NCI-H82 (cell line): ENCODE measurements around the gene NAT8L.

ENCODE experiments used
- DNase-seq: peaks from one replicate; lab custom pipeline; 2025; lab: John Stamatoyannopoulos, UW

Gene NAT8L

DNA sequence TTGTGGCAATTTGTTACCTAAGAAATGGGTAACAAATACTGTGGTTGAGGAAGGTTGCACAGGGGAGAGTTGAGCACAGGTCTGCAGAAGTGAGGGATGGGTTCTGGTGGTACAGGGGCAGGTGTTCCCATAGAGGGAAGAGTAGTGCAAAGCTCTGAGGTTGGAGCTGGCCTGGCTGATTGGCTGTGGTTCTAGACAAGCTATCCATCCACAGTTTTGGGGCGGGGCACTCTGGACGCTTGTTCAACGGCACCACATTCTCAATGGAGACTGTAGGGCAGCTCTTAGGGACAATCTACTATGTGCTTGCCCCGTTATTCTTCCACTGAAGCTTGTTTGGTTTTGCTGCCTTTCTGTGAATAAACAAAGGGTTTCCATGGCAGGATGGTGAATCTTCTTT, 35.4 kb downstream of the NAT8L start:
- no peak for DNase-seq

- DNase-seq: no peak
Measured at GRCh38 chr4:2095236-2096072, 36.3 kb downstream of the NAT8L start.

DNA sequence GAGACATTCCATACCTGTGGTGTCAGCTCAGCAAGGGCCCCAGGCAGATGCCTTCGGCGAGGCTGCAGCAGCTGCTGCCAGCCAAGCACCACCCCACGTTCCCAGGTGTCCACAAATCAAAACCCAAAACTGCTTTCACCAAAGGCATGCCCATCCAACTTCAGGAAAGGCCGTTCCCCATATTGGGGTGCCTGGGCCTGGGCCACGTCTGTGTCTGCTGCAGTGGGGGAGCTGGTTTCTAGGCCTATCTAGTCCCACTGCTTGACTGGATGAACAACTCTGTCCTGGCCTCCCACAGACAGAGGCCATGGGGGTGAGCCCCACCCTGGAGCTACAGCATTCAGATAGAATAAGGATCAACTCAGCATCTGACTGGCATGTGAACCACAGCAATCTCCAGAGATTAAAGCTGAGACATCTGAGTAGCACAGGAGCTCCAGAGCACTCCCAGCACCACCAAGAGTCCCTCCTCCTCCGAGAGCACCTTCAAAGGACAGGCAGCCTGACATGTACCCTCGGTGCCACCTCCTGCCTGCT, 37.0 kb downstream of the NAT8L start:
- DNase-seq: no peak

- no peak for DNase-seq
Measured at GRCh38 chr4:2101346-2102044, 42.4 kb downstream of the NAT8L start.

DNA sequence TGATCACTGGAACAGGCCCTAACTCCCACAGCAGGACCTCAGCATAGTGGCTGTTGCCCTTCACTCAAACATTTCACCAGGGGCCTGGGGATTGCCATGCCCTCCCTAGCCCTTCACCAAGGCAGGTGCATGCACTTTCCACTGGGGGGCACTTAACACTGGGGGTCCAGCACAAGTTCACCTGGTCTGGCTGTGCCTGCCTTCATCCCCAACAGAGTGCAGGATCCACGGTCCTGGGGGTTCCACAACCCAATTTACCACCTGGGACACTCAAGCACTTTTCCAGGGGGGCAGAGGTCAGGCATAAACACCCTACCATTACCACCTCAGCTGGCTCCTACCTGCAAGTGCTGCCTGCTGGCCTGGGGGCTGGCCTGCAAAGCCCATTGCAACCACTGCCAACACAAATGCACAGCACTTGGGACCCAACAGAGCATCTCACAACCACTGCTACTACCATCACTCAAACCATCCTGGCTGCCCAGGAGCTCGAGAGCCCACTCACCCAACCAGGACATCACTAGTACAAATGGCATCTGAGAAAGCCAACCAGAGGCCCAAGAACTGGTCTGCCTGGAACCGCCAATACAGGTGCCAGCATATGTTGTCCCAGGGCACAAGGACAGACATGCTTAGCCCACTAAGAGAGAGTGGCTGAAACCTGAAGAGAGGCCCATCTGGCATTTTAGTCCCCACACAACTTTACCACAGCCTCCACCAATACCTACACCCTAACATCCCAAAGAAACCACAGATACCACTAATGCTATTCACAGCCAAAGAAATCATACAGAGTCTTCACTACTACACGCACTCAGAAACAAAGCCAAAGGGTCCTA, 43.1 kb downstream of the NAT8L start:
- DNase-seq: no peak

- DNase-seq: no peak
Measured at GRCh38 chr4:2103127-2103842, 44.2 kb downstream of the NAT8L start.

DNA sequence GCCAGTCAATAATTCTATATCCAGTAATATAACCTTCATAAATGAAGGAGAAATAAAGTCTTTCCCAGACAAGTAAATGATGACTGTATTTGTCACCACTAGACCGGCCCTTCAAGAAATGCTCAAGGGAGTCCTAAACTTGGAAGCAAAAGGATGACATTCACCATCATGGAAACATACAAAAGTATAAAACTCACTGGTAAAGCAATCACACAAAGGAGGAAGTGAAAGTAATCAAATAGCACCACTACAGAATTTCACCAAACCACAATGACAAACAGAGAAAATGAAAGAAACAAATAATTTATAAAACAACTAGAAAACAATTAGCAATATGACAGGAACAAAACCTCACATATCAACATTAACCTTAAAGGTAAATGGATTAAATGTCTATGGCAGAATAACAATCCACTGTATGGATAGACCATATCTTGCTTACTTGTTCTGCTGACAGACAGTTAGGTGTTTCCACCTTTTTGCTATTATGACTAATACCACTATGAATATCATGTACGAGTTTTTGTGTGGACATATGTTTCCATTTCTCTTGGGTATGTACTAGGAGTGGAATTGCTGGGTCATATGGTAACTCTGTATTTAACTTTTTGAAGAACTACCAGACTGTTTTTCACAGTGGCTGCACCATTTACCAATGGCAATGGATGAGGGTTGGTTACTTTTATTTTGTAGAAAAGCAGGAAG, 44.9 kb downstream of the NAT8L start:
- no peak for DNase-seq

DNA sequence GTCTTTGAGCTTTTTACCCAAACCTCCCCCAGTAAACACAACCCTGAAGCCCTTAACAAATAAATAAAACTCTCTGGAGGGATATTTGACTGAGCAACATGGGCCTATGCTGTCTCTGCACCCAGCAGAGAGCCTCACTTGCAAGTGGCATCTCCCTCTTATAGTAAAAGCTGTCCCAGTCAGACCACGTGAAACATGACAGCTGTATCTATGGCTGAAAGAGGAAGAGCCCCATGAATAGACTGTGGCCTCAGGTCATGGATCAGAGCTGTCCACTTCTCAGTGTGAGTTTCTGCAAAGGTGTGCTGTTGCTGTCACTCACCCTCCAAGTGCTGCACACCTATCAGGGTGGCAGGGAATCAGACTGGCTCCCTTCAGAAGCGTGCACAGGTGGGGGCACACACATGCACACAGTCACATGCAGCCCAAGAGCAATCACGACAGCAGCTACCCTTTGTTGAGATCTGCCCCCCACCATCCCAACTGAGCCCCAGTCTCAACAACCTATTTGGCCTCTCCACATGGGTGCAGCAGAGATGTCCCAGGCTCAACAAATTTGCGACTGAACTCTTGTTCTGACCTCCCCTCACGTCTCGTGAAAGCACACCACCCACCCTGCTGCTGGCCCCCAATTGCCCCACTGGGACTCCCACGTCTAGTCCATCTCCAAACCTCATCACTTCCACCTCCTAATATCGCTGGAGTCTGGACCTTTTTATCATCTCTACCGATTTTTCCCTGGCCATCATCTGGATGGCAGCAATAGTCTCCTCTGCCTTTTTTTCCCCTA, 45.6 kb downstream of the NAT8L start:
- DNase-seq: no peak

GRCh38 chr4:2105559-2105958, 46.4 kb downstream of the NAT8L start:
- no peak for DNase-seq

- no peak for DNase-seq
Measured at GRCh38 chr4:2116687-2117400, 57.7 kb downstream of the NAT8L start.
